NCI-H1694 treated with DMSO at 0.1 percent for 48 hours (cell line): ENCODE data around the gene THRA.

Source experiments
- DNase-seq: peaks from one replicate; lab custom pipeline; 2025; lab: John Stamatoyannopoulos, UW

THRA gene

DNA sequence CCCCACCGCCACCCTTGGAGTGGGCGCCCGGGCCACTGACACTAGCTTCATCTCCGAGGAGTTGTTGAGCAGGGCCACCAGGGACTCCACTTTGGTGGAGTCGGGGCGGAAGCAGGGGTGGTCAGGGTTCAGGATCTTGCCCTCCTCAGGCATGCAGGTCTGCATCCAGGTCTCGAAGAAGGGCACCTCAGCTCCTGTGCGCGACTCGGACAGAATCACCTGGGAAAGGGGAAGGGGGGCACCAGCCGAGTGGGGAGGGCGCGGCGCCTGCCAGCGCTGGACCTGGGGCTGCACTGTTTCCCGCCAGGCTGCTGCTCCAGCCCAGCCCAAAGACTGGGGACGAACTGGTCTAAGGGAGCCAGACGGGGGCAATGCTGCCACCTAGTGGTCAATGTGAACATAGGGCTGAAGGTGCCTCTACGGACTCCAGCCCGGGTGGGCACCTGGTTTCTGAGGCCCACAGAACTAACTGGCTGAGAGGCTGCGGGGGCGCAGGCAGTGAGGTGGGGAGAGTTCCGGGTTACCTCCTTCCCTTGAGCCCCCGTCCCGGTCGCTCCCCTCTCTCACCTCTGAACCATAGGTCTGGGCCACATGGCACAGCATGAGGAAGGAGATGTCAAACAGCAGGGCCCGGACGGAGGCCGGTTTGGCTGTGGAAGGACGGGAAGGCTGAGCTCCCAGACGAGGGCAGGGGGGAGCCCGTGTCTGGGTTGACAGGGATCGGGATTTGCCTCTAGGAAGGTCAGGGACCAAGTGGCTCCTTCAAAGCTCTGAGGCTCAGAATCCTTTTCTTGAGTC is 35.8 kb upstream of the THRA start:
- DNase-seq, result peak; percentile 75

- no peak for DNase-seq
Observed at GRCh38 chr17:40027614-40028012, 35.2 kb upstream of the THRA start.

DNA sequence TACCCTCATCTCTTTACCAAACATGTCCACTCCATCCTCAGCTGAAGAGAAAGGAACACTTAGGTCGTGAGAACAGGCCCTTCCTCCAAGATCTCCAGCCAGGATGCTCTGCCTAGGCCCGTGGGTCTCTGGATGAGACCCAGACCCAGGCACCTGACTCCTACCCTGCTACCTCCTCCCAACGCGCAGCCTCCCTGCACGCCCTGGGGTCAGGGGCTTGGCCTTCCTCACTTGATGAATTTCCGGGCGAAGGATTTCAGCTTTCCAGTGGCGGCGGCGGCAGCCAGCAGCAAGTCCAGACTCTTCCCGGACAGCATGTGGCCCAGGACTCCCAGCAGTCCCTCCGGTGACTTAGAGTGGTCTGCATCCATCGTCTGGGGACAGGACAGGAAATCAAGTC is 34.2 kb upstream of the THRA start:
- DNase-seq, result no peak

GRCh38 chr17:40031706-40032105 is 31.1 kb upstream of the THRA start:
- DNase-seq, result no peak

DNA sequence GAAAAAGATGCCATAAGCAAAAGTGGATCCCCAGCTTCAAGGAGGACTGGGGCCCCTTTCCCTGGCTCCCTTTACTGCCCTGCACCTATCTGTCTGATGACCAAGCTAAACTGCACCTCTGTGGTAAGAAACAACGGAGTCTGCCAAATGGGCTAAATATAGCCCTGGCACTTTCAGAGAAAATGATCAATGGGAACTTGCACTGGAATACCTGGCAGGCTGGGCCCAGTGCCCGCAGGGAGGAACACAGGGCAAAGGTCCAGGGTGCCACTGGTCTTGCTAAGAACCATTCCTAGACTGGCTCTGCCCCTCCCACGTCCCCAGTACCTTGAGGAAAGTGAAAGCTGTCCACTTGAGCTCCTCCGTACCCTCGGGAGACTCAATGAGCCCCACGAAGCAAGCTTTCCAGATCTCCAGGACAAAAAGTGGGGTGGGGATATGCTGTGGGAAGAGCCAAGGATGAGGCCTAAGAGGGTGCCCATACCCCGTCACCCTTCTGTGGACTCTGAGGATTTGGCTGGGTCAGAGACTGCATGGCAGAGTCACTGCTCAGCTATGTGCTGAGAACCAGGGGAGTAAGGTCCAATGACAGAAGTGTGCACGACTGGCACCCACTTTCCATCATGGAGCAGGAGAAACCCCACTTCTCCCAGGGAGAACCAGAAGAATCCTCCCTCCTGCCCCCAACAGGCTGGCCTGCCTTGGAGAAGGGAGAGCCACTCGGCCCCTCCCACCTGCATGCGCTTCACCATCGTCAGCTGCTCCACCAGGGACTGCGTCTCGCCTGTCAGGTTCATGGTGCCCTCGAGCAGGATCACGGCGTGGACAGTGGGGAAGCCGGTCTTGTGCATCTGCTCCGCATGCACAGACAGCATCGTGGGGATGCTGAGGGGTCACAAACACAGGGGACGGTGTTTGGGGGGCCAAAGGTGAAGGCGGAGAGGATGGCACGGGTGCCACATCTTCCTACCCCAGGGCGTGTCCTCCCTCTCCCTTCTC is 30.1 kb upstream of the THRA start:
- DNase-seq, result no peak

DNA sequence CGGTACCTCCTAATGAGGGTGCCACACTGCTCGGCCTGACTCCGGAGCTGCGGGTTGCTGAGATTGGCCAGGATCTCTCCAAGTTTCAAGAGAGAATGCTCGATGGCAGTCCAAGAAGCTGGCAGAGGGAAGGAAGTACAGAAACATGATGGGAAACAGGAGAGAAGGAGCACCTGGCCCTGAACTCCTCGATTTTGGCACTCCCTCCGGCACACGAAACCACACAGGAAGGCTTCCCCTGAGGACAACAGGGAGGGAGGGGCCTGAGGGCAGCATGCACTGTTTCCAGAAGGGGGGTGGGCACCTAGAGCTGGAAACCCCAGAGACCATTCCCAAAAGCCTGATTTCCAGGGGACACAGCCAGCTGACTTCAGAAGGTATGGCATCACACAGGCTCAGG is 29.4 kb upstream of the THRA start:
- DNase-seq, result no peak

- DNase-seq, result no peak
Observed at GRCh38 chr17:40034426-40035161, 28.2 kb upstream of the THRA start.

- DNase-seq, result peak; percentile 50
Observed at GRCh38 chr17:40035162-40035559, 27.6 kb upstream of the THRA start.

DNA sequence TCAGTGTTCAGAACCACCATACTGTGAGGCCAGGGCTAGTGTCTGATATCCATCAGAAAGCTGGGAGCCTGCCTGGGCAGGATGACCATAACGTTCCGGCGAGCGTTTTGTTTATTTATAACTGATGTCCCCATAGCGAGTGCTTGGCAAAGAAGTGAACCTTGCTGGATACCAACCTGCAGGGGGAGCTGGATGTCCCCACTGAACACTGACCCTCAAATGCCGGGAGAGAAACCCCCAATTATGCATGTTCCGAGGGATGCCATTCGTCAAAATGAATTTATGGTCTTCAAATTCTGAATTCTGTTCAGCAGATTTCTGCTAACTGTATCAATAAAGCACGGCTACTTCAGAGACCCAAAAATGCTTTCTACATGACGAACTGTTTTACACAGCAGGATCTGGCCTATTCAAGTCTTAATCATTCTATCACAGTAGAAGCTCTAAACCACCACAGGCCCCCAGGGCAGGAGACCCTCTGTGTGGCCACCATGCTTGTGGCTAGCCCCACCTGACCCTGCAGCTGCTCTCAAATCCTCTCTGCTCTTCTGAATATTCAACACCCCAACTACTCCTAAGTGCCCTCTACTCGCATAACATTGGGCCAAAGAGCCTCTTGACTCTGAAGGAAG is 23.8 kb upstream of the THRA start:
- DNase-seq, result peak; percentile 41

DNA sequence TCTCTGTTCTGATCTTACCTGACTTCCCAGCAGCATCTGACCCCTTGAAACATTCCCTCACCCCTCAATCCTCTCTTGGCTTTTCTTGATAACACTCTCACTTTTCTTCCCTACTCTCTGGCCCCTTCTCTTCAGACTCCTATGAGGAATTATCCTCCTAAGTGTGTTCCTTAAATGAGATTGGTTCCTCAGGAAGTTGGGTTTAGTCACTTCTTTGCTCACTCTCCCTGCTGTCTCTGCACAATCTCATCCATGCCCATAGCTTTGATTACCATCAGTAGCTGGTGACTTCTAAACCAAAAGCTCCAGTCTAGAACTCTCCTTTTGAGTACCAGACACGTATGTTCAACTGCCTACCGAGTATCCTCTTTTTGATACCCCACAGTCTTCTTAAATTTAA is 21.6 kb upstream of the THRA start:
- DNase-seq, result no peak

GRCh38 chr17:40056379-40057015 is 6.3 kb upstream of the THRA start:
- peak; percentile 76 for DNase-seq

DNA sequence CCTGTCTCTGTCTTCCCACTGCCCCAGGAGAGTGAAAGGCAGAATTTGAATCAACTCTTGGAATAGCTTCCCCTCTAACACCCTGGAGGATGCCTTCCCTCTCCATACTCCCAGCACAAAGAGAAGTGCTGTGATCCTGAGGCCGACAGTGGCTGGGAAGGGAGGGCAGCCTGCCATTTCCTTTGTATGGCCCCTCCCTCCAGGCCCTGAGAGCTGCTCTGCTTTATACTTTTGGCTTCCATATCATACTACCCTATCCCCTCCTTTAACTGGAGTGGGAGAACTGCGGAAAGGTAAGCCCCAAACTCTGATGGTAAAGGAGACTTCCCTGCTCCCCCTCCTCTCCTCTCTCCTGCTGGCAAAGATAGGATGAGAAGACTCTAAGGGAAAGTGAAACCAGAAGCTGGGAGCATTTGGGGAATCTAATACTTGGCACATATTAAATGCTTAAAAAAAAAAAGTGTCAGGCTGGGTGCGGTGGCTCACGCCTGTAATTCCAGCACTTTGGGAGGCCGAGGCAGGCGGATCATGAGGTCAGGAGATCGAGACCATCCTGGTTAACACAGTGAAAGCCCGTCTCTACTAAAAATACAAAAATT is 4.5 kb upstream of the THRA start:
- peak; percentile 33 for DNase-seq

- DNase-seq, result no peak
Observed at GRCh38 chr17:40058865-40059264, 3.9 kb upstream of the THRA start.

- no peak for DNase-seq
Observed at GRCh38 chr17:40059729-40060475, 2.9 kb upstream of the THRA start.

GRCh38 chr17:40060887-40061608 is 1.7 kb upstream of the THRA start:
- peak; percentile 43 for DNase-seq

GRCh38 chr17:40061609-40062038 is 1.1 kb upstream of the THRA start:
- no peak for DNase-seq

DNA sequence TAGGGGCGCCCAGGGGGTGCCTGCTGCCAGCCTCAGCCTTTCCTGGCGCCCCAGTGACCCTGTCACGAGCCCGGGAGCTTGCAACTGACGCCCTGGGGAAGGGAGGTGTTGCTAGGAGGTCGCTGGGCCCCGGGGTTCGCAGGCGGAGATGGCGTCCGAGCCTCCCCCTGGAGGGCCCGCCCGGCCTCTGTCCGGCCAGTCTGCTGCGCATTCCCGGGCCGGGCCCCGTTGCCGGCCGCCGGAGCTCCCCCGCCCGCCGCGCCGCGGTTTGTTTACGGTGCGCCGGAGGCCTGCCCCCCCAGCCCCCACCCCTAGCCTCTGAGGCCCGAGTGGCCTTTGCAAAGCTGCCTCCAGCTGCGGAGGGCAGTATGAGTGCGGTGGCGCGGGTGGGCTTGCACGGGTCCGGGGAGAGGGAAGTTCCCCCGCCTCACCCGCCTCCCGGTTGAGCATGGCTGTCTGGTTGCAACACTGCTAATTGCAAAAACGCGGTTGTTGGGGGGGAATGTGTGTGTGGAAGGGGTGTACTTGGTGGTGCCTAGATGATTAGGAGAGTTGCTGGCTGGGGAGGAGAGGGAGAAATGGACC is 514 bp downstream of the THRA start:
- no peak for DNase-seq

- no peak for DNase-seq
Observed at GRCh38 chr17:40063901-40064531, 1.3 kb downstream of the THRA start.
